AG10803 (cell line): ENCODE results near the gene FAM76B.

ENCODE experiments used
- DNase-seq: peaks from one replicate; pipeline ENCODE4 v3.0.0; 2010; ENCODE audit warnings: low read depth
- H3K4me3 ChIP-seq: 2 replicates; pipeline ENCODE4 v1.5.1; 2011; ENCODE audit warnings: mild to moderate bottlenecking, low read length, control low read depth
- CTCF ChIP-seq: conservative IDR thresholded peaks from 2 replicates; pipeline ENCODE4 v1.5.1; 2011; ENCODE audit warnings: mild to moderate bottlenecking, low read length, control low read depth, inconsistent platforms

The FAM76B gene

GRCh38 chr11:95802806-95803205 lies 13.2 kb upstream of the FAM76B start:
- TF ChIP-seq CTCF = no peak
- no peak for DNase-seq
- no peak overlapping the region for H3K4me3 ChIP-seq

GRCh38 chr11:95800438-95800837 lies 10.9 kb upstream of the FAM76B start:
- no peak overlapping the region for H3K4me3 ChIP-seq
- no peak for TF ChIP-seq CTCF
- DNase-seq = no peak

GRCh38 chr11:95799546-95799945 lies 10.0 kb upstream of the FAM76B start:
- TF ChIP-seq CTCF = no peak
- peak; percentile 45 for DNase-seq
- no peak overlapping the region for H3K4me3 ChIP-seq

GRCh38 chr11:95796501-95796900 lies 6.9 kb upstream of the FAM76B start:
- no peak for DNase-seq
- no peak overlapping the region for H3K4me3 ChIP-seq
- no peak for TF ChIP-seq CTCF

- TF ChIP-seq CTCF = no peak
- no peak for DNase-seq
- no peak overlapping the region for H3K4me3 ChIP-seq
These were observed 6.2 kb upstream of the FAM76B start for GRCh38 chr11:95795627-95796295.

- no peak for DNase-seq
- no peak overlapping the region for H3K4me3 ChIP-seq
- no peak for TF ChIP-seq CTCF
These were observed 4.5 kb upstream of the FAM76B start for GRCh38 chr11:95794086-95794485.

- DNase-seq = peak; percentile 58
- H3K4me3 ChIP-seq = no peak overlapping the region
- TF ChIP-seq CTCF = no peak
These were observed 3.5 kb upstream of the FAM76B start for GRCh38 chr11:95793116-95793515.
